ENCODE data around the gene LOXL1. TPM values are rescaled to one million over a fixed set of nuclear protein-coding genes. Genes with fewer than 3 reads are reported as not detected.

Gene LOXL1
- total and polyA plus RNA-seq, 3 donors from 2014 or later = 13.9 to 56.8 (median 14.9) TPM

GRCh38 chr15:73884159-73884558 is 42.1 kb upstream of the LOXL1 start:
- no peaks in the 10 kb centered on the region for H3K9me3 ChIP-seq
- H3K4me1 ChIP-seq = no peaks in the 10 kb centered on the region
- no peak for TF ChIP-seq POLR2A (IDR thresholded peaks at IDR 0.05)
- no peak for TF ChIP-seq CTCF (IDR thresholded peaks at IDR 0.05)
- H3K4me3 ChIP-seq = no peak overlapping the region
- no peaks in the 10 kb centered on the region for H3K36me3 ChIP-seq (ENCODE audit: low read depth, missing control alignments)
- intact Hi-C loops (cut with DNase I; ENCODE audit: low total_unique reads) = no loop called here
- H3K27ac ChIP-seq = no peak overlapping the region
- DNase-seq = no peak
- H3K27me3 ChIP-seq = no peaks in the 10 kb centered on the region
- WGBS, 2 donors = 68 to 71% methylated on average over 3 of the region's 3 CpGs

GRCh38 chr15:73885954-73886700 is 40.1 kb upstream of the LOXL1 start:
- DNase-seq = no peak
- Histone ChIP-seq H3K27ac (no peak overlapping the region), H3K9me3 (no peaks in the 10 kb centered on the region), H3K4me1 (no peaks in the 10 kb centered on the region), H3K27me3 (no peaks in the 10 kb centered on the region), H3K4me3 (no peak overlapping the region), H3K36me3 (ENCODE audit: low read depth, missing control alignments) (no peaks in the 10 kb centered on the region)
- TF ChIP-seq POLR2A (IDR thresholded peaks at IDR 0.05) (no peak), CTCF (IDR thresholded peaks at IDR 0.05) (no peak)
- 83 to 94% methylated on average over 8 to 9 of the region's 9 CpGs for WGBS, 2 donors
- intact Hi-C loops (cut with DNase I; ENCODE audit: low total_unique reads) = no loop called here

GRCh38 chr15:73886717-73887345 is 39.4 kb upstream of the LOXL1 start:
- no peaks in the 10 kb centered on the region for H3K27me3 ChIP-seq
- no peak for DNase-seq
- no peaks in the 10 kb centered on the region for H3K36me3 ChIP-seq (ENCODE audit: low read depth, missing control alignments)
- no peaks in the 10 kb centered on the region for H3K9me3 ChIP-seq
- 84 to 94% methylated on average over 3 to 5 of the region's 5 CpGs for WGBS, 2 donors
- H3K4me3 ChIP-seq = no peak overlapping the region
- no peak for TF ChIP-seq CTCF (IDR thresholded peaks at IDR 0.05)
- no peak for TF ChIP-seq POLR2A (IDR thresholded peaks at IDR 0.05)
- H3K4me1 ChIP-seq = no peaks in the 10 kb centered on the region
- H3K27ac ChIP-seq = no peak overlapping the region
- intact Hi-C loops (cut with DNase I; ENCODE audit: low total_unique reads) = no loop called here

GRCh38 chr15:73887481-73887880 is 38.8 kb upstream of the LOXL1 start:
- no peak overlapping the region for H3K4me3 ChIP-seq
- DNase-seq = no peak
- intact Hi-C loops (cut with DNase I; ENCODE audit: low total_unique reads) = no loop called here
- TF ChIP-seq CTCF (IDR thresholded peaks at IDR 0.05) (no peak), POLR2A (IDR thresholded peaks at IDR 0.05) (no peak)
- no peak overlapping the region for H3K27ac ChIP-seq
- H3K4me1 ChIP-seq = no peaks in the 10 kb centered on the region
- H3K27me3 ChIP-seq = no peaks in the 10 kb centered on the region
- no peaks in the 10 kb centered on the region for H3K36me3 ChIP-seq (ENCODE audit: low read depth, missing control alignments)
- WGBS, 2 donors = 86 to 88% methylated on average over 5 to 7 of the region's 7 CpGs
- no peaks in the 10 kb centered on the region for H3K9me3 ChIP-seq

Data from testis (tissue), 3 donors.